H9 (cell line): Measurements from ENCODE around the gene SLC28A3. TPM values are rescaled to one million over a fixed set of nuclear protein-coding genes. Genes with fewer than 3 reads are reported as not detected.

Source experiments
- DNase-seq: peaks from one replicate; pipeline ENCODE4 v3.0.0-alpha.2; 2017
- H2AFZ ChIP-seq: one replicate; pipeline ENCODE4 v1.6.1; 2013; ENCODE audit warnings: mild to moderate bottlenecking, low read length, control low read depth, moderate library complexity
- H2AK5ac ChIP-seq: 2 replicates; pipeline ENCODE4 v1.6.1; 2013; ENCODE audit warnings: low read length, control low read depth, mixed read lengths; ENCODE audit not compliant: insufficient read length
- H2BK120ac ChIP-seq: one replicate; pipeline ENCODE4 v1.6.1; 2013; ENCODE audit warnings: low read depth, mild to moderate bottlenecking, low read length, control low read depth, inconsistent platforms; ENCODE audit not compliant: poor library complexity, severe bottlenecking
- H2BK12ac ChIP-seq: 2 replicates; pipeline ENCODE4 v1.6.1; 2013; ENCODE audit warnings: low read length, control low read depth, mixed read lengths, low read depth; ENCODE audit not compliant: insufficient read length
- H2BK15ac ChIP-seq: 2 replicates; pipeline ENCODE4 v1.6.1; 2013; ENCODE audit warnings: low read depth, low read length, control low read depth
- H2BK20ac ChIP-seq: one replicate; pipeline ENCODE4 v1.6.1; 2013; ENCODE audit warnings: low read depth, mild to moderate bottlenecking, low read length, control low read depth, inconsistent platforms; ENCODE audit not compliant: poor library complexity, severe bottlenecking
- H2BK5ac ChIP-seq: 2 replicates; pipeline ENCODE4 v1.6.1; 2013; ENCODE audit warnings: low read length, control low read depth, mixed read lengths; ENCODE audit not compliant: insufficient read length
- H3K14ac ChIP-seq: 2 replicates; pipeline ENCODE4 v1.6.1; 2013; ENCODE audit warnings: low read length, control low read depth; ENCODE audit not compliant: insufficient read depth
- H3K18ac ChIP-seq: 2 replicates; pipeline ENCODE4 v1.6.1; 2013; ENCODE audit warnings: low read depth, mild to moderate bottlenecking, mixed read lengths, low read length, control low read depth; ENCODE audit not compliant: insufficient read length
- H3K23ac ChIP-seq: 2 replicates; pipeline ENCODE4 v1.6.1; 2013; ENCODE audit warnings: low read length, control low read depth, mixed read lengths, low read depth; ENCODE audit not compliant: insufficient read length
- H3K23me2 ChIP-seq: 2 replicates; pipeline ENCODE4 v1.6.1; 2013; ENCODE audit warnings: low read depth, mild to moderate bottlenecking, mixed read lengths, low read length, control low read depth; ENCODE audit not compliant: insufficient read length, poor library complexity, severe bottlenecking
- H3K27ac ChIP-seq: 2 replicates; pipeline ENCODE4 v1.5.1; 2013; ENCODE audit warnings: low read length, control low read depth, mixed read lengths, low read depth; ENCODE audit not compliant: insufficient read length
- H3K27me3 ChIP-seq: 2 replicates; pipeline ENCODE4 v1.6.1; 2013; ENCODE audit warnings: low read length, control low read depth, inconsistent platforms; ENCODE audit not compliant: insufficient read depth
- H3K4ac ChIP-seq: 2 replicates; pipeline ENCODE4 v1.6.1; 2013; ENCODE audit warnings: low read depth, mild to moderate bottlenecking, control low read depth, inconsistent platforms, low read length, moderate library complexity
- H3K4me1 ChIP-seq: 2 replicates; pipeline ENCODE4 v1.6.1; 2013; ENCODE audit warnings: low read length, control low read depth, inconsistent platforms; ENCODE audit not compliant: insufficient read depth
- H3K4me2 ChIP-seq: 2 replicates; pipeline ENCODE4 v1.6.1; 2013; ENCODE audit warnings: low read length, control low read depth, mixed read lengths; ENCODE audit not compliant: insufficient read length, insufficient read depth
- H3K56ac ChIP-seq: 2 replicates; pipeline ENCODE4 v1.6.1; 2013; ENCODE audit warnings: low read depth, mild to moderate bottlenecking, mixed read lengths, low read length, control low read depth; ENCODE audit not compliant: insufficient read length
- H3K79me1 ChIP-seq: 2 replicates; pipeline ENCODE4 v1.6.1; 2013; ENCODE audit warnings: low read depth, mild to moderate bottlenecking, moderate library complexity, low read length, control low read depth, inconsistent platforms; ENCODE audit not compliant: insufficient read depth, poor library complexity, severe bottlenecking
- H3K79me2 ChIP-seq: 2 replicates; pipeline ENCODE4 v1.6.1; 2013; ENCODE audit warnings: low read length, control low read depth, inconsistent platforms; ENCODE audit not compliant: insufficient read depth
- H3K9ac ChIP-seq: 2 replicates; pipeline ENCODE4 v1.6.1; 2013; ENCODE audit warnings: low read length, control low read depth, mixed read lengths; ENCODE audit not compliant: insufficient read length; ENCODE audit errors: extremely low read depth
- H3K9me3 ChIP-seq: one replicate; pipeline ENCODE4 v1.6.1; 2013; ENCODE audit warnings: low read depth, low read length, inconsistent platforms; ENCODE audit not compliant: control insufficient read depth
- H3T11ph ChIP-seq: one replicate; pipeline ENCODE4 v1.6.1; 2013; ENCODE audit warnings: mild to moderate bottlenecking, low read length, control low read depth, inconsistent platforms
- H4K20me1 ChIP-seq: one replicate; pipeline ENCODE4 v1.6.1; 2013; ENCODE audit not compliant: control insufficient read depth, insufficient read length, insufficient read depth
- H4K5ac ChIP-seq: 2 replicates; pipeline ENCODE4 v1.6.1; 2013; ENCODE audit warnings: low read depth, mild to moderate bottlenecking, mixed read lengths, low read length, control low read depth; ENCODE audit not compliant: insufficient read length
- H4K8ac ChIP-seq: replicated peaks from 2 replicates; pipeline ENCODE4 v1.6.1; 2013; ENCODE audit warnings: low read length, control low read depth, mixed read lengths, low read depth; ENCODE audit not compliant: insufficient read length
- H4K91ac ChIP-seq: 2 replicates; pipeline ENCODE4 v1.6.1; 2013; ENCODE audit warnings: low read depth, mild to moderate bottlenecking, moderate library complexity, mixed read lengths, low read length, control low read depth; ENCODE audit not compliant: insufficient read length
- H3K27ac Mint-ChIP-seq, 3 experiments: 2 replicates in 2 of 3; 3 replicates in 1 of 3; pipeline ENCODE4 v1.8.0; 2020 to 2021; ENCODE audit warnings: mixed read lengths in 3 of 3, mild to moderate bottlenecking in 1 of 3, moderate library complexity in 1 of 3
- H3K27me3 Mint-ChIP-seq: 2 replicates; pipeline ENCODE4 v1.8.0; 2021; ENCODE audit warnings: low read depth, mild to moderate bottlenecking, moderate library complexity, mixed read lengths
- H3K36me3 Mint-ChIP-seq, 3 experiments: 2 replicates in 2 of 3; 3 replicates in 1 of 3; pipeline ENCODE4 v1.8.0; 2020 to 2021; ENCODE audit warnings: low read depth in 3 of 3, mixed read lengths in 3 of 3; ENCODE audit not compliant: insufficient read depth in 1 of 3
- H3K4me1 Mint-ChIP-seq, 2 experiments: 2 replicates each; pipeline ENCODE4 v1.8.0; 2020; ENCODE audit warnings: mixed read lengths in 2 of 2
- H3K4me3 Mint-ChIP-seq, 2 experiments: 2 replicates in 1 of 2; 3 replicates in 1 of 2; pipeline ENCODE4 v1.8.0; 2020 to 2021; ENCODE audit warnings: mild to moderate bottlenecking in 2 of 2, mixed read lengths in 2 of 2, moderate library complexity in 1 of 2
- H3K9me3 Mint-ChIP-seq, 2 experiments: 2 replicates in 1 of 2; 3 replicates in 1 of 2; pipeline ENCODE4 v1.8.0; 2020; ENCODE audit warnings: mild to moderate bottlenecking in 2 of 2, mixed read lengths in 2 of 2, moderate library complexity in 1 of 2
- CTCF ChIP-seq: fragments of 200-600 bp; sonication (generic); conservative IDR thresholded peaks from 3 replicates; pipeline ENCODE4 v1.8.0; 2021; ENCODE audit warnings: antibody characterized with exemption, mild to moderate bottlenecking
- WGBS: extraction: QIAGEN DNeasy Blood & Tissue Kit; methylation state at CpG from one replicate; pipeline ENCODE4 v1.1.7; 2013; ENCODE audit warnings: missing lambda C conversion rate, low lambda C conversion rate, mixed read lengths; ENCODE audit not compliant: insufficient read length; ENCODE audit errors: extremely low coverage; 5-methylcytosine and 5-hydroxymethylcytosine counted together
- total RNA-seq: library from RNA; stranded (reverse); gene quantifications from 2 replicates; pipeline ENCODE4 v1.2.1, GENCODE V29; 2021

The SLC28A3 gene
- total RNA-seq, 1 experiment from 2014 or later, result not detected

DNA sequence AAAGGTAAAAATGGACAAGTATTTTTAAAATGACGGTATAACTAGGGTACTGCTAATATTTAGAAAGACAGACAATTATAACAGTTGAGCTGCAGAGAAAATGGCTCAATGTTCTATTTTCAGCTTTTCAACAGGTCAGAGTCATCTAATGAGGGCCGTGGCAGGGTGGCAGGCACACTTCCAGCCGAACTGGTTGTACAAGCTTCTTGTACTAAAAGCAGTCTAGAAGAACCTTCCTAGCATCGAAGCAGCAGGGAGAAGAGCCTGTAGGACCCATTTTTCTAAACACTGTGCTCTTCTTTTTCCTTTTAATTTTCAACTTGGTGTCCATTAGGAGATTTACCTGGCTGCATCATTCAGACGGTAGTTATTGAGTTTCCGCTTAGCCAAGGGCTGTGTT lies 85.6 kb downstream of the SLC28A3 start:
- no peak overlapping the region for H2BK15ac ChIP-seq
- H2AK5ac ChIP-seq, result no peak overlapping the region
- H3K9ac ChIP-seq, result no peak overlapping the region
- H2BK20ac ChIP-seq, result no peak overlapping the region
- no peak overlapping the region for H2BK12ac ChIP-seq
- no peak overlapping the region for H3K4ac ChIP-seq
- no peak overlapping the region for H4K8ac ChIP-seq
- Mint-ChIP-seq H3K27me3 (peaks cover 11% of the 10 kb centered on the region), H3K9me3 (no peaks in the 10 kb centered on the region), H3K4me1 (peaks cover 9 to 10% of the 10 kb centered on the region in 2 experiments), H3K27ac (no peak overlapping the region), H3K4me3 (no peak overlapping the region), H3K36me3 (no peaks in the 10 kb centered on the region)
- no peak overlapping the region for H3K18ac ChIP-seq
- no peaks in the 10 kb centered on the region for H4K20me1 ChIP-seq
- DNase-seq, result no peak
- no peaks in the 10 kb centered on the region for H3K79me2 ChIP-seq
- H3K4me2 ChIP-seq, result no peak overlapping the region
- no peak overlapping the region for H4K5ac ChIP-seq
- H2BK5ac ChIP-seq, result no peak overlapping the region
- no peak overlapping the region for H3K23ac ChIP-seq
- no peak for TF ChIP-seq CTCF
- WGBS, result no CpG with 5 or more reads among the region's 6 CpGs
- no peaks in the 10 kb centered on the region for H3K4me1 ChIP-seq
- no peak overlapping the region for H2BK120ac ChIP-seq
- H2AFZ ChIP-seq, result no peak overlapping the region
- H3K79me1 ChIP-seq, result no peaks in the 10 kb centered on the region
- no peaks in the 10 kb centered on the region for H3K23me2 ChIP-seq
- H4K91ac ChIP-seq, result no peak overlapping the region
- H3K56ac ChIP-seq, result no peak overlapping the region
- H3K14ac ChIP-seq, result no peak overlapping the region
- no peak overlapping the region for H3K27ac ChIP-seq
- no peaks in the 10 kb centered on the region for H3K9me3 ChIP-seq
- H3T11ph ChIP-seq, result no peak overlapping the region
- H3K27me3 ChIP-seq, result no peaks in the 10 kb centered on the region
